Mucosa of descending colon (tissue), 3 donors: ENCODE data around the gene HOXA6. TPM values are rescaled to one million over a fixed set of nuclear protein-coding genes. Genes with fewer than 3 reads are reported as not detected.

Experiments used
- ATAC-seq: fragments of 200-7000 bp; cut with Tn5 transposase; one replicate; pipeline ENCODE4 v1.9.1; 2020; ENCODE audit warnings: mild to moderate bottlenecking, moderate library complexity
- DNase-seq, 3 donors: peaks; one replicate each; pipeline ENCODE4 v3.0.0-alpha.2; 2020
- H3K36me3 ChIP-seq: fragments of 200-600 bp; one replicate; pipeline ENCODE4 v1.8.0; 2021; ENCODE audit warnings: low read depth, mild to moderate bottlenecking
- H3K4me1 ChIP-seq: fragments of 200-600 bp; one replicate; pipeline ENCODE4 v1.8.0; 2021; ENCODE audit warnings: low read depth, mild to moderate bottlenecking
- H3K4me3 ChIP-seq: fragments of 200-600 bp; one replicate; pipeline ENCODE4 v1.8.0; 2021; ENCODE audit warnings: mild to moderate bottlenecking
- H3K9me3 ChIP-seq: fragments of 200-600 bp; one replicate; pipeline ENCODE4 v1.8.0; 2021; ENCODE audit warnings: mild to moderate bottlenecking
- CTCF ChIP-seq: fragments of 200-600 bp; IDR thresholded peaks from one replicate; pipeline ENCODE4 v1.8.0; 2022; ENCODE audit warnings: antibody characterized with exemption, mild to moderate bottlenecking
- intact Hi-C, 2 donors: fragments of 100-400 bp; cut with DNase I in 1 of 2; cut with micrococcal nuclease in 1 of 2; formaldehyde crosslinking; loops; one replicate each; pipeline versions ENCODE4 v1.11.0 to v1.11.1; 2022; cut with DNase I, micrococcal nuclease
- total RNA-seq, 3 donors: library from RNA; stranded (reverse); fragmentation: NEBNext Ultra II Directional in 2 of 3; extraction: Animal tissue kit (Norgen Biotek cat#: 25700) in 2 of 3; gene quantifications; one replicate each; pipeline versions ENCODE4 v1.2.1 to v1.2.4, GENCODE V29; 2021 to 2023
- donor health status: DM: no; HTN: no; CAD: no; lungs with moderate emphysema.
- donor health status: DM: no; HTN: no; CAD: no.
- donor health status: DM: no; HTN: yes; CAD: no.

HOXA6 gene
- total RNA-seq, 3 donors from 2014 or later, result 20.2 to 39.5 (median 20.5) TPM

GRCh38 chr7:27152816-27153442 is 5.4 kb upstream of the HOXA6 start:
- Histone ChIP-seq H3K4me1 (peaks cover 41% of the 10 kb centered on the region), H3K36me3 (no peaks in the 10 kb centered on the region), H3K9me3 (no peaks in the 10 kb centered on the region), H3K4me3 (no peak overlapping the region)
- intact Hi-C loops, result loop anchor here in 1 of 2 donors (10.0 kb wide), 1 partner anchor 778 kb away; no protein-coding TSS in a partner anchor
- no peak for ATAC-seq
- no peak for TF ChIP-seq CTCF
- DNase-seq, result no peak

- Histone ChIP-seq H3K4me1 (peaks cover 41% of the 10 kb centered on the region), H3K9me3 (no peaks in the 10 kb centered on the region), H3K4me3 (peak within 1 kb of the TSS; percentile 74), H3K36me3 (no peaks in the 10 kb centered on the region)
- ATAC-seq (peak; percentile 48), DNase-seq (peak; percentile 87)
- TF ChIP-seq CTCF, result no peak
- intact Hi-C loops, result loop anchor here in 1 of 2 donors (10.0 kb wide), 1 partner anchor 777 kb away; no protein-coding TSS in a partner anchor
Measured at GRCh38 chr7:27151931-27152815, 4.6 kb upstream of the HOXA6 start, which contains the start of gene HOXA3. TSS of gene HOXA3 (minus strand) at chr7:27152583. CDS start at chr7:27110640, 41,943 bp downstream.

- H3K9me3 ChIP-seq, result no peaks in the 10 kb centered on the region
- ATAC-seq (no peak), DNase-seq (peak in 2 of 3 donors; percentile 59 to 70)
- intact Hi-C loops, result loop anchor here in 1 of 2 donors (10.0 kb wide), 1 partner anchor 777 kb away; no protein-coding TSS in a partner anchor
- TF ChIP-seq CTCF, result no peak
- peaks cover 44% of the 10 kb centered on the region for H3K4me1 ChIP-seq
- peak overlapping the region; percentile 74 for H3K4me3 ChIP-seq
- H3K36me3 ChIP-seq, result no peaks in the 10 kb centered on the region
Measured at GRCh38 chr7:27151341-27151930, 3.9 kb upstream of the HOXA6 start.

GRCh38 chr7:27150568-27151340 is 3.2 kb upstream of the HOXA6 start:
- H3K9me3 ChIP-seq, result no peaks in the 10 kb centered on the region
- TF ChIP-seq CTCF, result peak; percentile 94
- peak; percentile 84 to 90 (median 87) for DNase-seq
- intact Hi-C loops, result loop anchor here in 1 of 2 donors (10.0 kb wide), 1 partner anchor 776 kb away; no protein-coding TSS in a partner anchor
- peak; percentile 55 for ATAC-seq
- H3K4me1 ChIP-seq, result peaks cover 43% of the 10 kb centered on the region
- peak overlapping the region; percentile 74 for H3K4me3 ChIP-seq
- no peaks in the 10 kb centered on the region for H3K36me3 ChIP-seq
